Large intestine (tissue), 3 donors: ENCODE measurements around the gene XPNPEP2. TPM values are rescaled to one million over a fixed set of nuclear protein-coding genes. Genes with fewer than 3 reads are reported as not detected.

Experiments
- DNase-seq, 2 donors: peaks; one replicate each; pipeline versions ENCODE4 v3.0.0 to v3.0.0-alpha.2; 2013
- H3K27ac ChIP-seq: one replicate; pipeline ENCODE4 v1.5.1; 2013; ENCODE audit warnings: low read length
- H3K27me3 ChIP-seq: 2 replicates; pipeline ENCODE4 v1.6.1; 2013; ENCODE audit warnings: low read length; ENCODE audit not compliant: control insufficient read depth, insufficient read depth
- H3K36me3 ChIP-seq: 2 replicates; pipeline ENCODE4 v1.6.1; 2013; ENCODE audit warnings: low read length; ENCODE audit not compliant: control insufficient read depth, insufficient read depth
- H3K4me1 ChIP-seq: one replicate; pipeline ENCODE4 v1.6.1; 2013; ENCODE audit warnings: low read length; ENCODE audit not compliant: control insufficient read depth, insufficient read depth
- H3K4me3 ChIP-seq: one replicate; pipeline ENCODE4 v1.5.1; 2013; ENCODE audit warnings: low read length
- H3K9me3 ChIP-seq: one replicate; pipeline ENCODE4 v1.6.1; 2013; ENCODE audit warnings: mild to moderate bottlenecking, low read depth, low read length, moderate library complexity; ENCODE audit not compliant: control insufficient read depth
- WGBS: methylation state at CpG from one replicate; pipeline ENCODE4 v1.1.5; 2013; ENCODE audit warnings: low lambda C conversion rate; ENCODE audit not compliant: insufficient coverage; 5-methylcytosine and 5-hydroxymethylcytosine counted together
- polyA plus RNA-seq: library from polyadenylated mRNA; unstranded; fragments of 120-200 nt; gene quantifications from one replicate; pipeline ENCODE4 v1.2.1, GENCODE V29; 2013

XPNPEP2 gene
- polyA plus RNA-seq, 1 donor = 353 TPM

DNA sequence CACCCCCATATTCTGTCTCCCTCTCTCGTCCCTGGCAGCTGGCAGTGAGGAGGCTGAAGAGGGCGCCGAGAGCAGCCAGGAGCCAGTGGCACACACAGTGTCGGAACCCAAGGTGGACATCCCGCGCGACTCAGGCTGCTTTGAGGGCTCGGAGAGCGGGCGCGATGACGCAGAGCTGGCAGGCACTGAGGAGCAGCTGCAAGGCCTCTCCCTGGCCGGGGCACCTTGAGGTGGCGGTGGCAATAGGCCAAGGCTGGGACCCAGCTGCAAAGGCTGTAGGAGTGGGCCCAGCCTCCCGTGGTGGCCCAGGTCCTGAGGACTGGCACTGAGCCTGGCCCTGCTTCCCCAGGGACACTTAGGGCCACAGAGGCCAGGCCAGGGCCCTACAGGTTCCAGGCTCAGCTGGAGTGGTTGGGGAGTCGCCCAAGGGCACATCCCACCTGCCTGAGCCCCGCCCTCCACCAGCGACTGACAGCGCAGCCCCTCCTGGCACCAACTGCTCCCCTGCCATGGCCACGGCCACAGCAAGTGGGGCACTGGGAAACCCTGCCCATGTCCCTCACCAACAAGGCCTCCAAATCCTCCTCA lies 54.9 kb downstream of the XPNPEP2 start:
- DNase-seq = no peak
- Histone ChIP-seq H3K4me3 (no peak overlapping the region), H3K9me3 (no peaks in the 10 kb centered on the region), H3K27me3 (no peaks in the 10 kb centered on the region), H3K27ac (no peak overlapping the region), H3K4me1 (no peaks in the 10 kb centered on the region), H3K36me3 (no peaks in the 10 kb centered on the region)
- WGBS = no CpG with 5 or more reads among the region's 20 CpGs

DNA sequence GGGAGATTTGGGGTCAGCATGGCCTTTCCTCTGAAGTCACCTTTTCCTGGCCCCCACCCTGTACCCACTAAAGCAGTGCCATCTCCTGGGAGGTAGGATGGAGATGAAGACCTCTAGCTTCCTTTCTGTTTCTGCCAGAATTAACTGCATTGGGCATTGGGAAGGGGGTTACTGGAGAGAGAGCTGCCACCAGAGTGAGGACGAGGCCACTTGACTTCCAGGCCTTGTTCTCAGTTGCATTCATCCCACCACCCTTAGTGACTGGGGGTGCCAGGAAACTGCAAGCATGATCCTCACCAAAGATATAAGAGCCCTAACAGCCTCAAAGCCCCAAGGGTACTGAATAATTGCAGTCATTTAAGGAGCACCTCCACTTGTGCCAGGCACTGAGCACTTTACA lies 56.8 kb downstream of the XPNPEP2 start:
- DNase-seq = no peak
- peaks cover 6% of the 10 kb centered on the region for H3K36me3 ChIP-seq
- no peak overlapping the region for H3K4me3 ChIP-seq
- no peaks in the 10 kb centered on the region for H3K9me3 ChIP-seq
- H3K27me3 ChIP-seq = no peaks in the 10 kb centered on the region
- no peak overlapping the region for H3K27ac ChIP-seq
- WGBS = no CpG with 5 or more reads among the region's 1 CpG
- H3K4me1 ChIP-seq = no peaks in the 10 kb centered on the region

DNA sequence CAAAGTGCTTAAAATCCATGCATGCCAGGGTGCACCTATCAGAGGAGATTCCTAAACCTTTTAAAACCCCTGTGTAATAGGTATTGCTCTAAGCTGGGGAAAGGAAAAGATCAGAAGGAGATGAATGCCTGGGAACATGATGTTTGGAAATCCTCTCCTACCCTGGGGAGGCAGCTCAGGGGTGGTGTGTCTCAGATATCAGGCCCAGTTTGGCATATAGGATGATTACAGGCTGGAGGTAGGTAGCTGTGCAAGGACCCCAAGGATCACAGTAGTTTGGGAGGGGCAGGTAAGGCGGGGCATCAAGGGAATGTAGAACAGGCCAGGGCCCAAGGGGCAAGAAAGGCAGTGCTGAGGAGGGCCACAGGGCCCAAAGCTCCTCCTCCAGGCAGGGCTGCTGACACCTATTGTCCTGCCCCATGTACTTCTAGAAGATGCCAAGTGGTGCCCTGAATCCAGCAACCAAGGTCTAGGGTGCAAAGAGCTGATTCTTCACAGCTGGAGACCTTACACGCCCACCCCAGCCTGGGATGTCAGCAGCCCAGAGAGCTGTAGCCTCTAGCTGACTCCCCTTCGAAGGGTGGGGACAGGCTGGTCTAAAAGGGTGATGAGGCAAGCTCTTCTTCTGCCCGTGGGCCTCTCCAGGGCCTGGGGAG lies 58.6 kb downstream of the XPNPEP2 start:
- Histone ChIP-seq H3K4me3 (no peak overlapping the region), H3K9me3 (no peaks in the 10 kb centered on the region), H3K36me3 (peaks cover 6% of the 10 kb centered on the region), H3K27me3 (no peaks in the 10 kb centered on the region), H3K27ac (no peak overlapping the region), H3K4me1 (no peaks in the 10 kb centered on the region)
- no peak for DNase-seq
- WGBS = no CpG with 5 or more reads among the region's 4 CpGs

DNA sequence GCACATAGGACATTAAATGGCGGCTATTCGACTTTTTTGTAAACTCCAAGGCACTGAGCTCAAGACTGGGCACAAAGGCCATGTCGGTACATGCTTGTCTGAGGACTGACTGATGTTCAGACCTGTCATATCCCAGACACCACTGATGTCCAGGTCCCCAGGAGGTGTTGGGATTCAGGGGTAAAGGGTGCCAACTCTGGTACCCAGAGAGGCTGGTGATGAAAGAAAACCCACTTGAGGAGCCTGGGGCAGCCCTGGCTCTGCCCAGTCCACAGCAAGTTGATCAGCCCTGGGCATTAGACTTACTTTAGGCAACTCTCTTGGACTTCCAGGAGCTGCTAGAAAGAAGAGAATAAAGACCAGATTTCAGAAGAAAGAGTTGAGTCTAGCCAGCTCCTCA lies 59.7 kb downstream of the XPNPEP2 start:
- Histone ChIP-seq H3K27me3 (no peaks in the 10 kb centered on the region), H3K27ac (no peak overlapping the region), H3K4me1 (no peaks in the 10 kb centered on the region), H3K4me3 (no peak overlapping the region), H3K36me3 (peaks cover 7% of the 10 kb centered on the region), H3K9me3 (no peaks in the 10 kb centered on the region)
- WGBS = no CpG with 5 or more reads among the region's 3 CpGs
- no peak for DNase-seq

DNA sequence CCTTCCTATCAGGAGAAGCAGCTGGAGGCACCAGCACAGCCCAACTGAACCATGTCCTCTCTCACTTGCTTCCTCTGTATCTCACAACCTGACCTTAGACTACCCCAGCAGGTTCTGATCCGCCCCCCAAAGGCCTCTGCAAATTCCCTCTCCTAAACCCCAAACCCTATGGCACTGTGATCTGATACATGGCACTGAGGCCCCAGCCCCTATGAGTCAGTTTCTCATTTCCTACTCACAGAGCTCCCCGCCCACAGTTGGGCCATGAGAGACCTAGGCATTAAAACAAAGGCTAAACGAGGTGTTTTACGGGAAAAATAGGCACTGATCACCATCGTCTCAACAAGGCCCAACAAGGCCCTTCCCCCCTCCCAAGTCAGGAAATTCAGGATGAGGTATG lies 60.1 kb downstream of the XPNPEP2 start:
- DNase-seq = no peak
- Histone ChIP-seq H3K4me1 (no peaks in the 10 kb centered on the region), H3K36me3 (peaks cover 8% of the 10 kb centered on the region), H3K4me3 (no peak overlapping the region), H3K27ac (no peak overlapping the region), H3K9me3 (no peaks in the 10 kb centered on the region), H3K27me3 (no peaks in the 10 kb centered on the region)
- WGBS = no CpG with 5 or more reads among the region's 5 CpGs

DNA sequence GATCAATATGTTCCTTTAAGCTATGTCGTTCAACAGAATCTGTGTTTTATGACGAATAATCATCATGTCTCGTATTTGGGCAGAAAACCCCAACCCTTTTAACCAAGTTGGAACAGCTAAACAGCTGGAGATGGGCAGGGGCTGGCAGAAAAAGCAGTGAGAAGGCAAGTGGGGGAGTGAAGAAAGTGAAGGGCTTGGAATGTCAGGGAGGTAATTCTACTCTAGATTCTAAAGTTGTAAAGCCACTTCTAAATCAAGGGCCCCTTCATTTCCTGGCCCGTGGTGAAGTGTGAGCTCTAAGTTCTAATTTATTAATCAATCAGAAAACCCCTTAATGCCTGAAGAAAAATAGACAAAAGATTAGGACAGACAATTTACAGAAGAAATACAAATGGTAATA lies 61.4 kb downstream of the XPNPEP2 start:
- Histone ChIP-seq H3K36me3 (peaks cover 14% of the 10 kb centered on the region), H3K27me3 (no peaks in the 10 kb centered on the region), H3K4me1 (no peaks in the 10 kb centered on the region), H3K27ac (no peak overlapping the region), H3K4me3 (no peak overlapping the region), H3K9me3 (no peaks in the 10 kb centered on the region)
- DNase-seq = no peak
- 80% methylated on average over 1 of the region's 4 CpGs for WGBS

DNA sequence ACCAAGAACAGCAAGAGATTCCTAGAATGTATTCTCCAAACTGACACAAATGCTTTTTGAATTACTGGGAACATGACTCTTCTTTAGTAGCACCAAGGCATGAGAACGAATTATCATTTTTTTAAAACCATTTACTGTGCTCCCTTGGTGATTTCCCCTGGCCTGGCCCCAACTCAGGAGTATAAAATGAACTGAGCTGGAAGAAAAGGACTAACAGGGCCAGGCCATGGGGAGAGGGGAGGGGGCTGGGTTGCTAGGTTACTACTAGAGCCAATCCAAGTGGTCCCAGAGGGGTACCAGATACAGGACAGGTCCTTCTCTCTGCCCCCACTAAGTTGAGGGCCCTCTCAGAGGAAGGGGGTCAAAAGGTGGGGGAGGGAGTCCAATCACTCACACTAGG lies 64.1 kb downstream of the XPNPEP2 start:
- H3K9me3 ChIP-seq = no peaks in the 10 kb centered on the region
- H3K4me3 ChIP-seq = no peak overlapping the region
- H3K4me1 ChIP-seq = no peaks in the 10 kb centered on the region
- H3K36me3 ChIP-seq = peaks cover 28% of the 10 kb centered on the region
- H3K27me3 ChIP-seq = no peaks in the 10 kb centered on the region
- WGBS = no CpG with 5 or more reads among the region's 1 CpG
- H3K27ac ChIP-seq = no peak overlapping the region
- DNase-seq = no peak

DNA sequence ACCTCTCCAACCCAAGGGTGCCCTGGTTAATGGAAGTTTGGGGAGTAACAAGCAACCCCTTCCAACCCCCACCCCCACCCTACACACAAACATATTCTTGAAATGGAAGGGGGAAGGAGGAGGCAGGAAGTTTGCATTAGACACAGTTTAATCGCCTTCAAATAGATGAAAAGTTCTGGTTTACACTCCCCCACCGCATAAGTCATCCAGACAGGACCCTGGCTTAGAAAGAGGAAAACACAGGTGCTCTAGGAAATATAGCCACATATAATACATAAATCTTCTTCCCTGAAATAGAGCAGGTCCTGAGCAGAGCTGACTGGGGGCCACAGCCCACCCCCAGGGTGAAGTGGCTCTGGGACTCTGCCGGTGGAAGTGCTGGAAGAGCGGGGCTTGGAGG lies 66.0 kb downstream of the XPNPEP2 start:
- 100% methylated on average over 1 of the region's 4 CpGs for WGBS

DNA sequence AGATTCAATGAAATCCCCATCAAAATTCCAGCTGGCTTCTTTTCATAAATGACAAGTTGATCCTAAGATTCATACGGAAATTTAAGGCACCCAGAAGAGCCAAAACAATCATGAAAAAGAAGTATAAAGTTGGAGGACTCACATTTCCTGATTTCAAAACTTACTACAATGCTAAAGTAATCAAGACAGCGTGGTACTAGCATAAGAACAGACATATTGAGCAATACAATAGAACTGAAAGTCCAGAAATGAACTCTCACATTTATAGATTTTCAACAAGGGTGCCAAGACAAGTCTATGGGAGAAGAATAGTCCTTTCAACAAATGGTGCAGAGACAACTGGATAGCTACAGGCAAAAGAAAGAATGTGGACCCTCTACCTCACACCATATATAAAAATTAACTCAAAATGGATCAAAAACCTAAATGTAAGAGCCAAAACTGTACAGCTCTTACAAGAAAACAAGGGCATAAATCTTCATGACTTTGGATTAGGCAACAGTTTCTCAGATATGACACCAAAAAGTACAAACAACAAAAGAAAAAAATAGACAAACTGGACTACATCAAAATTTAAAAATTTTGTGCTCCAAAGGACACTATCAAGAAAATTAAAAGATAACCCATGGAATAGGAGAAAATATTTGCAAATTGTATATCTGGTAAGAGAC lies 69.5 kb downstream of the XPNPEP2 start:
- peaks cover 44% of the 10 kb centered on the region for H3K36me3 ChIP-seq
- no peaks in the 10 kb centered on the region for H3K27me3 ChIP-seq
- no peak for DNase-seq
- H3K4me1 ChIP-seq = no peaks in the 10 kb centered on the region
- no peak overlapping the region for H3K27ac ChIP-seq
- H3K9me3 ChIP-seq = no peaks in the 10 kb centered on the region
- WGBS = no CpG with 5 or more reads among the region's 2 CpGs
- no peak overlapping the region for H3K4me3 ChIP-seq

More for the DNA sequence above, 66.0 kb downstream of the XPNPEP2 start:
- DNase-seq = no peak
- H3K4me3 ChIP-seq = no peak overlapping the region
- no peak overlapping the region for H3K27ac ChIP-seq
- H3K27me3 ChIP-seq = no peaks in the 10 kb centered on the region
- no peaks in the 10 kb centered on the region for H3K4me1 ChIP-seq
- peaks cover 25% of the 10 kb centered on the region for H3K36me3 ChIP-seq
- H3K9me3 ChIP-seq = no peaks in the 10 kb centered on the region

DNA sequence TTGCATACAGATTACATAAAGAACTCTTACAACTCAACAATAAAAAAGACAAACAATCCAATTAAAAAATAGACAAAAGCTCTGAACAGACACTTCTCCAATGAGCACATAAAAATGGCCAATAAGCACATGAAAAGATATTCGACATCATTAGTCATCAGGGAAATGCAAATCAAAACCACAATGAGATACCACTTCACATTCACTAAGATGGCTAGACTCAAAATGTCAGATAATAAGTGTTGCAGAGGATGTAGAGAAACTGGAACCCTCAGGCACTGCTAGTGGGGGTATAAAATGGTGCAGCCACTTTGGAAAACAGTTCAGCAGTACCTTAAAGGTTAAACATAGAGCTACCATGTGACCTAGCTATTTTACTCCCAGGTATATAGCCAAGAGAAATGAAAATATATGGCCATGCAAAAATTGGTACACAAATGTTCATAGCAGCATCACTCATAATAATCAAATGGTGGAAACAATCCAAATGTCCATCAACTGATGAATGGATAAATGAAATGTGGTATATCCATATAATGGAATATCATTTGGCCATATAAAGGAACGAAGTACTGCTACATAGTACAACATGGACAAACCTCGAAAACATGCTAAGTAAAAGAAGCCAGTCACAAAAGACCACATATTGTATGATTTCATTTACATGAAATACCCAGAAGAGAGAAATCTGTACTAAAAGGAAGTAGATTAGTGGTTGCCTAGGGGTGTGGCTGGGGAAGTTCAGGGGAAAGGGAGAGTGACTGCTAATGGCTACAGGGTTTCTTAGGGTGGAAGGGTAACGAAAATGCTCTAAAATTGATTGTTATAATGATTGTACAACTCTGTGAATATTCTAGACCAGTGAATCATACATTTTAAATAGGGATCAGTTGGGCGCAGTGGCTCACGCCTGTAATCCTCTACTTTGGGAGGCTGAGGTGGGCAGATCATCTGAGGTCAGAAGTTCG lies 70.3 kb downstream of the XPNPEP2 start:
- no CpG with 5 or more reads among the region's 7 CpGs for WGBS
- Histone ChIP-seq H3K27ac (no peak overlapping the region), H3K9me3 (no peaks in the 10 kb centered on the region), H3K27me3 (no peaks in the 10 kb centered on the region), H3K36me3 (peaks cover 47% of the 10 kb centered on the region), H3K4me1 (no peaks in the 10 kb centered on the region), H3K4me3 (no peak overlapping the region)
- DNase-seq = no peak
